SIG-M5 (cell line): Measurements from ENCODE around the gene DAP.

Source experiments
- DNase-seq: peaks from one replicate; lab custom pipeline; 2025; lab: John Stamatoyannopoulos, UW

DAP gene

GRCh38 chr5:10709933-10710332, 51.1 kb downstream of the DAP start:
- no peak for DNase-seq

GRCh38 chr5:10709409-10709808, 51.6 kb downstream of the DAP start:
- no peak for DNase-seq

GRCh38 chr5:10708189-10708944, 52.7 kb downstream of the DAP start:
- DNase-seq = no peak

GRCh38 chr5:10707198-10708142, 53.6 kb downstream of the DAP start:
- DNase-seq = no peak

- DNase-seq = no peak
Observed at GRCh38 chr5:10706326-10706725, 54.7 kb downstream of the DAP start.

GRCh38 chr5:10705747-10706146, 55.3 kb downstream of the DAP start:
- DNase-seq = no peak

- no peak for DNase-seq
Observed at GRCh38 chr5:10704949-10705621, 55.9 kb downstream of the DAP start.

- DNase-seq = no peak
Observed at GRCh38 chr5:10703676-10704075, 57.4 kb downstream of the DAP start.

GRCh38 chr5:10702911-10703491, 58.0 kb downstream of the DAP start:
- DNase-seq = no peak

GRCh38 chr5:10702040-10702629, 58.9 kb downstream of the DAP start:
- DNase-seq = no peak

- DNase-seq = no peak
Observed at GRCh38 chr5:10701567-10702039, 59.4 kb downstream of the DAP start.

- DNase-seq = no peak
Observed at GRCh38 chr5:10700516-10700915, 60.5 kb downstream of the DAP start.

- DNase-seq = no peak
Observed at GRCh38 chr5:10699987-10700386, 61.0 kb downstream of the DAP start.

- no peak for DNase-seq
Observed at GRCh38 chr5:10699281-10699874, 61.7 kb downstream of the DAP start.

GRCh38 chr5:10695759-10696543, 65.1 kb downstream of the DAP start:
- DNase-seq = no peak

- no peak for DNase-seq
Observed at GRCh38 chr5:10695055-10695649, 65.9 kb downstream of the DAP start.

- no peak for DNase-seq
Observed at GRCh38 chr5:10691826-10692785, 68.9 kb downstream of the DAP start.

GRCh38 chr5:10690460-10691440, 70.3 kb downstream of the DAP start:
- no peak for DNase-seq
